GM10266 (cell line): ENCODE results near the gene HGF.

Experiments
- DNase-seq: peaks from one replicate; pipeline ENCODE4 v3.0.0; 2012; ENCODE audit errors: extremely low spot score
- TF ChIP-seq, protein P1 (sequence below): IDR thresholded peaks from 2 replicates; pipeline ENCODE4 v1.5.1; 2012; ENCODE audit warnings: mild to moderate bottlenecking, low read depth; ENCODE audit not compliant: control insufficient read depth, insufficient read depth; ENCODE audit errors: missing control alignments

Gene HGF

DNA sequence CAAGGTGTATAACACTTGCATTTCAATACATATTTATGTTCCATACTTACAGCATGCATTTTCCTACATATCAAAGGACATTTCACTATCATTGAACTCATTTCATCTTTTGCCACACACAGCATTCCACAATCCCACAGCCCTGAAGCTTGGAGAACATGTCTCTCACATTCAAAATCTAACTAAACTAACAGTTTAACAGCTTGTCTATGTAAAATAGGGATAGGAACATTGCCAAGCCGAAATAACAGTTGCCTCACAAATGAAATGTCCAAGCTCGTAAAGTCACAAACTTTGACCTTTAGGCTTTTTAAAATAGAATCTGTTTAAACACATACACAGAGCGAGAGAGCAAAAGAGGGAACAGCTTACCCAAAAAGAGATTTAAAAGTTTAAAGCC, 65.3 kb downstream of the HGF start:
- no peak for DNase-seq
- TF ChIP-seq, protein P1, sequence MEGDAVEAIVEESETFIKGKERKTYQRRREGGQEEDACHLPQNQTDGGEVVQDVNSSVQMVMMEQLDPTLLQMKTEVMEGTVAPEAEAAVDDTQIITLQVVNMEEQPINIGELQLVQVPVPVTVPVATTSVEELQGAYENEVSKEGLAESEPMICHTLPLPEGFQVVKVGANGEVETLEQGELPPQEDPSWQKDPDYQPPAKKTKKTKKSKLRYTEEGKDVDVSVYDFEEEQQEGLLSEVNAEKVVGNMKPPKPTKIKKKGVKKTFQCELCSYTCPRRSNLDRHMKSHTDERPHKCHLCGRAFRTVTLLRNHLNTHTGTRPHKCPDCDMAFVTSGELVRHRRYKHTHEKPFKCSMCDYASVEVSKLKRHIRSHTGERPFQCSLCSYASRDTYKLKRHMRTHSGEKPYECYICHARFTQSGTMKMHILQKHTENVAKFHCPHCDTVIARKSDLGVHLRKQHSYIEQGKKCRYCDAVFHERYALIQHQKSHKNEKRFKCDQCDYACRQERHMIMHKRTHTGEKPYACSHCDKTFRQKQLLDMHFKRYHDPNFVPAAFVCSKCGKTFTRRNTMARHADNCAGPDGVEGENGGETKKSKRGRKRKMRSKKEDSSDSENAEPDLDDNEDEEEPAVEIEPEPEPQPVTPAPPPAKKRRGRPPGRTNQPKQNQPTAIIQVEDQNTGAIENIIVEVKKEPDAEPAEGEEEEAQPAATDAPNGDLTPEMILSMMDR, result no peak

DNA sequence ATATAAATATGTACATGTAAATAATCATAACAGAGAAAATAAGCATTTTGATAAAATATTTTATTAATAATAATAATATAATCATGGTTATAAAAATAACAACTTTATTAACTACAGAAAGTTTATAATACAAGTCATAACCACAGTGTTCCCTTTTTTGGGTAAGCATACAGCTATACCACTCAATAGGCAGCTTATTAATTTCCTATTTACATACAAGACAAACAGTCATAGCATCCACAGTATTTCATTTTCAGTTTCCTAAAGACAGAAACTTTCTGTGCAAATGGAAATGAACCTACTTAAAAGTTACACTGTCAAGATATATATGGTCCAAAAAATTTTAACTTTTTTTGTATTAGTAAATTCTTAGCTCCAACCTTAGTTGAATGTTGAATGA, 70.9 kb downstream of the HGF start:
- DNase-seq, result no peak
- TF ChIP-seq, protein P1, result no peak

DNA sequence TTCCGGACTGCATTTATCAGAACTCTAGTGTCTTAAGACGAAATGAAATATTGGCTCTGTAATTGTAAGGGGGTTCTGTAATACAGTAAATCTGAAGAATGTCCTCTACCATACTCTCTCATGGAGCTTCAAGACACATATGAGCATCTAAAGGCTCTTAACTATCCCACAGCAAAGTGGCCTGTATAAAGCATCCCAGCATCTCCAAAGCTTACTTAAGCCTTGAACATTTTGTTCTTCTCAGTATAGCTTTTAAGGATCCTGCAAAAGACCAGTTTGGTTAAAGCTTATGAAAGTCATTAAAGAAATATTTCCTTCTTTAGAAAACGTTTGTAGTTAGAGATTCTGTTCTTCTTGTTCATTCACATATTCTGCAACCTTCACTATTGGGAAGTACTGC, 75.1 kb downstream of the HGF start:
- DNase-seq, result no peak
- TF ChIP-seq, protein P1, result no peak

DNA sequence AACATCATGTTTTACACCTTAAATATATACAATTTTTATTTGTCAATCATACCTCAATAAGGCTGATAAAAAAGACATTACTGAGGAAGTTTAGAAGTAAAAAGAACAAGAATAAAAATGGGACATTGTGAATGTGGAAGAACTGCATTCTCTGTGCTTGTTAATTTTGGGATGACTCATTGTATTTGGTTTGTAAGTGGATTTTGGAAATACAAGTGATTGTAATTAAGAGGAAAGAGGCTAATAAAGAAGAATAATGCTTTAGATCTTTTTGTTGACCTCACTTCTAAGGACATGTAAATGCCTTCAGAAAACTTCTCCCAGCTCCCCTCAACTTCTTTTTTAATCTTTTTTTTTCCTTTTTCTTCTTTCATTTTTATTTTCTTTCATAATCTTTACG, 76.0 kb downstream of the HGF start:
- TF ChIP-seq, protein P1, result no peak
- no peak for DNase-seq

DNA sequence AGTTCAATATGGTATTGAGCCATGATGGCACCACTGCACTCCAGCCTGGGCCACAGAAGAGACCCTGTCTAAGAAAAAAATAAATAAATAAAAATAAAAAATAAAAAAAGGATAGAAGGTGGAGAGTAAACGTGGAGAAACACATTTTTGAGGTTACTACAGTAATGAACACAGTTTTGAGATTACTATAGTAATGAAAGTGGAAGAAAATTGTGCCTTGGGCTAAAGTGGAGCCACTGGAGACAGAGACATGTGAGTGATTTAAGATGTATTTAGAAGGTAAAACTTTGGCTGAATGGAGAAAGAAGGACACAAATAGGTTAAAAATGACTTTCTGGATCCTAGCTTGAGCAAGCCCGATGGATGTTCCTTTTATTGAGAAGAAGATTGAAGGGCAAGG, 76.8 kb downstream of the HGF start:
- DNase-seq, result no peak
- TF ChIP-seq, protein P1, result no peak

DNA sequence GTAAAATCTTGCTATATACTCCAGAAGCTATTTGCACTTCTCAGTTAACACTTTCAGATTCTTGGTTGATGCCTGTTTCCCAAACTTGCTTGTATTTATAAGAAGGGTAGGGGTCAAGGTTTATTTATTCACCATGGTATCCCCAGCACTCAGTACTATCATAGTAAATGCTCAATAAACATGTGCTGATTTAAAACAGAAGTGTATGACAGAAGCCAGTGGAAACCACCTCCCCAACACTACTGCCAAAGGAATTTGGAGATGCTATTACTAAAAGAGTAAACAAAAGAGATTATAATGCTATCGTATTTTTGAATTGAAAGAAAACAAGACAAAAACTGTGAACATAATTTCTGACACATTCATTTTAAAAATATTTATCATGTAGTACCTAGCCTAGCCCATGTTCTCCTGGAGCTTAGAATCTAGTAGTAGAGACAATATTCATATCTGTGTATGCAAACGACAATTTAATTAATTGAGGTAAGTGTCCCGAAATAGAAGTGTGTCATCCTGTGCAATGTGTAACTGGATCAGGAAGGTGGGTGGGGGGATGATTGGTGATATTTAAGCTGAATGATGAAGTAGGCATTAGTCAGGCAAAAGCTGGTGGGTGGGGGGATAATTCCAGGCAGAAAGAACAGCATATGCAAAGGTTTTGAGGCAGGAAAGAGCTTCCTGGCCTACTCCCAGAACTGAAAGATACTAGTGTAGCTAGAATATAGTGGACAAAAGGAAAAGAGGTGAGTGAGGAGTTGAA, 77.5 kb downstream of the HGF start:
- DNase-seq, result no peak
- TF ChIP-seq, protein P1, result no peak

DNA sequence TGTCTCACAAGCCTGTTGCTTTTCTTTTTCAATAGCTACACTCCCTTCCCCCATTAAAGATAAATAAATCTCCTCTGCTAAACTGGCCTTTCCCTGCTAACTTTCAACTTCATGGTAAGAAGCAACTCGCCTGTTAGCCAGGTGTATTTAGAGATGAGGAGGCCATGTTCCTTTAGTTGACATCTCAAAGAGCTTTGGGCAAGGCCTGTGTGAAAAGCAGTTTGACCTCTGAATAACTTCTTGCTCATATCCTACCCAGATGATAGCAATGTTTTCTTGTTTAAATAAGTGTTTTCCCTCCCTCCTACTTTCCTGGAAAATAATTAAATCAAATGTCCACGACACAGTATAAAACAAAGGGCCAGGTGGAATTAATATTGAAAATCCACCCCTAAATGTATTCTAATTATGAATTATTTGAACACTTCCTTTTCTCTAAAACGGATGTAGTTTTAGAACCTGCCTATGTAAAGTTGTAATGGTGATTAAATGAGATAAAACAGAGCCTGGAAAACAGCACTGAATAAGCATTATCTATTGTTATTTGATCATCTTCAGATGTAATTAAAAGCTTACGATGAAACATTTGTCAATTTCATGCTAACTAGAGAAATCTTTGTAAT, 78.5 kb downstream of the HGF start:
- TF ChIP-seq, protein P1, result no peak
- DNase-seq, result no peak
